ENCODE data around the gene NPPB. TPM values are rescaled to one million over a fixed set of nuclear protein-coding genes. Genes with fewer than 3 reads are reported as not detected.
A peak's percentile ranks its signal among the peaks of the same experiment; 100 is the strongest.

The NPPB gene
- total and polyA plus RNA-seq, 9 of the 15 experiments (the other 6 are each of a cell fraction or from before 2014, with no cell fraction given) = not detected

- TF ChIP-seq ZNF644 (tag; IDR thresholded peaks at IDR 0.05; ENCODE audit: low read depth) = peak; percentile 81; the same call in 1 of the 2 replicates
- no peak for TF ChIP-seq PRPF4 (IDR thresholded peaks at IDR 0.05; ENCODE audit: insufficient read depth, low read depth, low read length, poor library complexity, severe bottlenecking)
- TF ChIP-seq ZNF133 (CRISPR knock-in tag; IDR thresholded peaks at IDR 0.05) = no peak
- TF ChIP-seq, protein P1, sequence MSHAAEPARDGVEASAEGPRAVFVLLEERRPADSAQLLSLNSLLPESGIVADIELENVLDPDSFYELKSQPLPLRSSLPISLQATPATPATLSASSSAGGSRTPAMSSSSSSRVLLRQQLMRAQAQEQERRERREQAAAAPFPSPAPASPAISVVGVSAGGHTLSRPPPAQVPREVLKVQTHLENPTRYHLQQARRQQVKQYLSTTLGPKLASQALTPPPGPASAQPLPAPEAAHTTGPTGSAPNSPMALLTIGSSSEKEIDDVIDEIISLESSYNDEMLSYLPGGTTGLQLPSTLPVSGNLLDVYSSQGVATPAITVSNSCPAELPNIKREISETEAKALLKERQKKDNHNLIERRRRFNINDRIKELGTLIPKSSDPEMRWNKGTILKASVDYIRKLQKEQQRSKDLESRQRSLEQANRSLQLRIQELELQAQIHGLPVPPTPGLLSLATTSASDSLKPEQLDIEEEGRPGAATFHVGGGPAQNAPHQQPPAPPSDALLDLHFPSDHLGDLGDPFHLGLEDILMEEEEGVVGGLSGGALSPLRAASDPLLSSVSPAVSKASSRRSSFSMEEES (CRISPR knock-in tag; IDR thresholded peaks at IDR 0.05) = no peak
- peak; percentile 79; the same call in 1 of the 2 replicates for TF ChIP-seq RERE (CRISPR knock-in tag; IDR thresholded peaks at IDR 0.05; ENCODE audit: borderline replicate concordance)
- TF ChIP-seq FOXJ2 (tag; IDR thresholded peaks at IDR 0.05) = no peak
- TF ChIP-seq, protein P2, sequence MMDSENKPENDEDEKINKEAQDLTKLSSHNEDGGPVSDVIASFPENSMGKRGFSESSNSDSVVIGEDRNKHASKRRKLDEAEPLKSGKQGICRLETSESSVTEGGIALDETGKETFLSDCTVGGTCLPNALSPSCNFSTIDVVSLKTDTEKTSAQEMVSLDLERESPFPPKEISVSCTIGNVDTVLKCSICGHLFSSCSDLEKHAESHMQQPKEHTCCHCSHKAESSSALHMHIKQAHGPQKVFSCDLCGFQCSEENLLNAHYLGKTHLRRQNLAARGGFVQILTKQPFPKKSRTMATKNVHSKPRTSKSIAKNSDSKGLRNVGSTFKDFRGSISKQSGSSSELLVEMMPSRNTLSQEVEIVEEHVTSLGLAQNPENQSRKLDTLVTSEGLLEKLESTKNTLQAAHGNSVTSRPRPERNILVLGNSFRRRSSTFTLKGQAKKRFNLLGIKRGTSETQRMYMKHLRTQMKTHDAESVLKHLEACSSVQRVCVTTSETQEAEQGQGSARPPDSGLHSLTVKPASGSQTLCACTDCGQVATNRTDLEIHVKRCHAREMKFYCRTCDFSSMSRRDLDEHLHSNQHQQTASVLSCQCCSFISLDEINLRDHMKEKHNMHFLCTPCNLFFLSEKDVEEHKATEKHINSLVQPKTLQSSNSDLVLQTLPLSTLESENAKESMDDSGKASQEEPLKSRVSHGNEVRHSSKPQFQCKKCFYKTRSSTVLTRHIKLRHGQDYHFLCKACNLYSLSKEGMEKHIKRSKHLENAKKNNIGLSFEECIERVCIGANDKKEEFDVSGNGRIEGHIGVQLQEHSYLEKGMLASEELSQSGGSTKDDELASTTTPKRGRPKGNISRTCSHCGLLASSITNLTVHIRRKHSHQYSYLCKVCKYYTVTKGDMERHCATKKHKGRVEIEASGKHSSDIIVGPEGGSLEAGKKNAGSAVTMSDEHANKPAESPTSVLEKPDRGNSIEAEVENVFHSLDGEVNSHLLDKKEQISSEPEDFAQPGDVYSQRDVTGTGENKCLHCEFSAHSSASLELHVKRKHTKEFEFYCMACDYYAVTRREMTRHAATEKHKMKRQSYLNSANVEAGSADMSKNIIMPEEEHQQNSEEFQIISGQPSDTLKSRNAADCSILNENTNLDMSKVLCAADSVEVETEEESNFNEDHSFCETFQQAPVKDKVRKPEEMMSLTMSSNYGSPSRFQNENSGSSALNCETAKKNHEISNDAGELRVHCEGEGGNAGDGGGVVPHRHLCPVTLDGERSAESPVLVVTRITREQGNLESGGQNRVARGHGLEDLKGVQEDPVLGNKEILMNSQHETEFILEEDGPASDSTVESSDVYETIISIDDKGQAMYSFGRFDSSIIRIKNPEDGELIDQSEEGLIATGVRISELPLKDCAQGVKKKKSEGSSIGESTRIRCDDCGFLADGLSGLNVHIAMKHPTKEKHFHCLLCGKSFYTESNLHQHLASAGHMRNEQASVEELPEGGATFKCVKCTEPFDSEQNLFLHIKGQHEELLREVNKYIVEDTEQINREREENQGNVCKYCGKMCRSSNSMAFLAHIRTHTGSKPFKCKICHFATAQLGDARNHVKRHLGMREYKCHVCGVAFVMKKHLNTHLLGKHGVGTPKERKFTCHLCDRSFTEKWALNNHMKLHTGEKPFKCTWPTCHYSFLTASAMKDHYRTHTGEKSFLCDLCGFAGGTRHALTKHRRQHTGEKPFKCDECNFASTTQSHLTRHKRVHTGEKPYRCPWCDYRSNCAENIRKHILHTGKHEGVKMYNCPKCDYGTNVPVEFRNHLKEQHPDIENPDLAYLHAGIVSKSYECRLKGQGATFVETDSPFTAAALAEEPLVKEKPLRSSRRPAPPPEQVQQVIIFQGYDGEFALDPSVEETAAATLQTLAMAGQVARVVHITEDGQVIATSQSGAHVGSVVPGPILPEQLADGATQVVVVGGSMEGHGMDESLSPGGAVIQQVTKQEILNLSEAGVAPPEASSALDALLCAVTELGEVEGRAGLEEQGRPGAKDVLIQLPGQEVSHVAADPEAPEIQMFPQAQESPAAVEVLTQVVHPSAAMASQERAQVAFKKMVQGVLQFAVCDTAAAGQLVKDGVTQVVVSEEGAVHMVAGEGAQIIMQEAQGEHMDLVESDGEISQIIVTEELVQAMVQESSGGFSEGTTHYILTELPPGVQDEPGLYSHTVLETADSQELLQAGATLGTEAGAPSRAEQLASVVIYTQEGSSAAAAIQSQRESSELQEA (IDR thresholded peaks at IDR 0.05; ENCODE audit: low read depth) = no peak
- no peak for TF ChIP-seq ZFX (CRISPR knock-in tag; IDR thresholded peaks at IDR 0.05)
Observed at GRCh38 chr1:11858968-11859871, 475 bp upstream of the NPPB start (continued).

Data from K562 (cell line).